ENCODE results near the gene DDR1.

The DDR1 gene

DNA sequence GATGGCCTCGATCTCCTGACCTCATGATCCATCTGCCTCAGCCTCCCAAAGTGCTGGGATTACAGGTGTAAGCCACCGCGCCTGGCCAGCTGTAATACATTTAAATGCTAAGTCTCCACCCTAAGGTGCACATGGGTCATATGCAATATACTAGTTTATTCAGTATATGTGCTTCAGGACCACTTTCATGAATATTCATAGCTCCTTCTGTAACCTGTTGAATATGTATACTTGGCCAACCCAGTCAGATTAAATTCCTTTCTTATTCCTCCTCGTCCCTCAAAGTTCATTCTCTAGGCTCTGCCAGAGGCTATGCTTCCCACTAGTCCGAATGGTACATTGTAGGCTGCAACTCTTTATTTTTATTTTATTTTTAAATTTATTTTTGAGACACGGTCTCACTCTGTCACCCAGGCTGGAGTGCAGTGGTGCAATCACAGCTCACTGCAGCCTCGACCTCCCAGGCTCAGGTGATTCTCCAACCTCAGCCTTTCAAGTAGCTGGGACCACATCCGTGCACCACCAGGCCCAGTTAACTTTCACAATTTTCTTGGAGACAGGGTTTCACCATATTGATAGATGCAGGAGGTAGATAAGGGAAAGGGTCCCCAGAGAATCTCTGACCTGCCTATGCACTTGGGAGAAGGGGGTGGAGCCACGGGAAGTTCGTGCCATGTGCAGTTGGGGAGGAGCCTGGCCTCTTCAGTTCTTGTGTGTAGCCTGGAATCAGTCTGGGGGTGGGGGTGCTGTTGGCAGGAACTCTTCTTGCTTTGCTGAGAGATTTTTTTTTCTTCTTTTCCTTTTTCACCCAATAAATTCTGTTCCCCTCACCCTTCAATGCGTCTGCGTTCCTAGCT, 41.3 kb upstream of the DDR1 start:
- DNase-seq (ENCODE audit: low read depth), result no peak
- TF ChIP-seq CTCF (conservative IDR thresholded peaks at IDR 0.05; ENCODE audit: control insufficient read depth, insufficient read depth, low read depth, low read length), result no peak
- H3K4me3 ChIP-seq (ENCODE audit: control insufficient read depth, low read depth, low read length), result no peak overlapping the region

DNA sequence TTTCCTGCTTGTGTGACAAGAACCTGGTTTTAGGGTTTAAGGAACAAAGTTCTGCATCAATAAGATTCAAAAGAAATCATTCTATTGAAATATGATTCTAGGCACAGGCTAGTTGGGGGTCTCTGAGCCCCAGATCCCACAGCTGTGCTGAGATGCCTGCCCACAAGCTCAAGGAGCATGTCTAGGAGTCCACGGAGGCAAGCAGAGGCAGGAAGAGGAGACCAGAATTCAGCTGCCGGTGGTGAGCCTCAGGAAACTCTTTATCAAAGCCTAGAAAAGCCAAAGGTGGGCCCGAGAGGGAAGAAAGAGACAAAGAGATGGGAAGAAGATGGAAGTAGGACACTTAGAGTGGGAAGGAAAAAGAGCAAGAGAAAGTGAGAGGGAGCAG, 40.7 kb upstream of the DDR1 start:
- no peak for TF ChIP-seq CTCF (conservative IDR thresholded peaks at IDR 0.05; ENCODE audit: control insufficient read depth, insufficient read depth, low read depth, low read length)
- H3K4me3 ChIP-seq (ENCODE audit: control insufficient read depth, low read depth, low read length), result no peak overlapping the region
- no peak for DNase-seq (ENCODE audit: low read depth)

DNA sequence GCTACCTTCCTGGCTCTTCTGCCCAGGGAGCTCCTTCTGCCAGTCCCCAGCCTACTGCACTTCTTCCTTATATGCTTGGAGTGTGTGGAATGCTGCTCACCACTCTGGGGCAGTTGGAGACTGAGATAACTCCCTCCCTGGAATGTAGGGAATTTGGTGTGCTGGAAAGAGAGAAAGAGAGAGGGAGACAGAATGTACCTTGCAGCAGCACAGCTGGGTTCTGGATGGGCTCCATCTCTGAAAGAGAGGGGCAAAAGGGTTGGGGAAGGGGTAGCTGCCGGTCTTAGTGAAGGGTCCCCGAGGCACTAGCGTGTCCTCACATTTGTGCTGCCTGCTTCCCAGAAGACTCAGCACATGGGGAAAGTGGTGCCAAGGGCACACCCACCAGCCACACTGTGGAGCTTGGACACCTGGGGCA, 40.2 kb upstream of the DDR1 start:
- DNase-seq (ENCODE audit: low read depth), result no peak
- H3K4me3 ChIP-seq (ENCODE audit: control insufficient read depth, low read depth, low read length), result no peak overlapping the region
- no peak for TF ChIP-seq CTCF (conservative IDR thresholded peaks at IDR 0.05; ENCODE audit: control insufficient read depth, insufficient read depth, low read depth, low read length)

DNA sequence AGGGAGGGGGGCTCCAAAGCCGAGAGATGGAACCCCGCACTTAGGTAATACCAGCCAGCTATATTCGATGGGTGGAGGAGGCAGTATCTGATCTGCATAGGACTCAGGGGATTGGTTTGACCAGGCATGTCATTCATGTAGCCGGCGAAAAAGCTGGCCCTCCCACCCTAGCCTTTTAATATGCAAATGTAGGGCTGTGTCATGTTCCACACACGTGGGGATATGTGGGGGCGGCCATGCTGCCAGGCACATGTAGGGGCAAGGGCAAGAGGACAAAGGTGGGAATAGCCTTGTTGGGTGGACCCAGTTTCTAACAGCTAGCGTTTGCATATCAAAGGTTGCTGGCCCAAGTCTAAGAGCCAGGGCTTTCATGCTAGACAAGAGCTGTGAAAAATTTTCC, 39.1 kb upstream of the DDR1 start:
- DNase-seq (ENCODE audit: low read depth), result no peak
- TF ChIP-seq CTCF (conservative IDR thresholded peaks at IDR 0.05; ENCODE audit: control insufficient read depth, insufficient read depth, low read depth, low read length), result no peak
- no peak overlapping the region for H3K4me3 ChIP-seq (ENCODE audit: control insufficient read depth, low read depth, low read length)

DNA sequence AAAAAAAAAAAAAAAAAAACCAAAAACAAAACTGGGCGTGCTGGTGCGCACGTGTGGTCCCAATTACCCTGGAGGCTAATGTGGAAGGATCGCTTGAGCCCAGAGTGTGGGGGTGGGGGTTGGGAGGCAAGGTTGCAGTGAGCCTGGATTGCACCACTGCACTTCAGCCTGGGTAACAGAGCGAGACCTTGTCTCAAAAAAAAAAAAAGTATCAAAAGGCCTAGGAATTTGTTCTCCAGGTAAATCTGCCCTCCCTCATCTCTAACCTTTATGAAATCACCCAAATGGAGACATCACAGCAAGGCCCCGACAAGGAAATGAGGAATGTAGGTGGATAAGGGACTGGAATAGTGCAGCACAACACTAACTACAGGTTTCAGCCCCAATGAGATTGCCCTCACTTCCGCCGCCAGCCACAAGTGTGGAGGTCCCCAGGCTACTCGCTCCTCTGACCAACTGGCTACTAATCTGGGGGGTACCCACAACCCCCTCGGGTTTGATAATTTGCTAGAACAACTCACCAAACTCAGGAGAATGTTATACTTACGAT, 36.8 kb upstream of the DDR1 start:
- H3K4me3 ChIP-seq (ENCODE audit: control insufficient read depth, low read depth, low read length), result no peak overlapping the region
- DNase-seq (ENCODE audit: low read depth), result no peak
- TF ChIP-seq CTCF (conservative IDR thresholded peaks at IDR 0.05; ENCODE audit: control insufficient read depth, insufficient read depth, low read depth, low read length), result no peak

DNA sequence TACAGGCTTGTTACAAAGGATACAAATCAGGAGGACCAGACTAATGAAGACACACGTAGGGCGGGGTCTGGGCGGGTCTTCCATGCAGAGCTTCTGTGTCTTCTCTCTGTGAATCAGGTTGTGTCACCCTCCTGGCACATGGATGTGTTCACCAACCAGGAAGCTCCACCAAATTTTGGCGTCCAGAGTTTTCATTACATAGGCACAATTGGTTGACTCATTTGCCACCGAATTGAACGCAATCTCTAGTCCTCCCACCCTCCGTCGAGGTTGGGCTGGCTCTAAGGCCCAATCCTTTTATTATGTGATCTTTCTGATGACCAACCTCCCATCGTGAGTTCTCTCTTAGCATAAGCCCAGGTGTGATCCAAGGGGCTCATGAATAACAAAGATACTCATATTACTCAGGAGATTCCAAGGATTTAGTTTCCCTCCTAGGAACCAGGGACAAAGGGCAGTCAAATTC, 36.3 kb upstream of the DDR1 start:
- H3K4me3 ChIP-seq (ENCODE audit: control insufficient read depth, low read depth, low read length), result no peak overlapping the region
- no peak for TF ChIP-seq CTCF (conservative IDR thresholded peaks at IDR 0.05; ENCODE audit: control insufficient read depth, insufficient read depth, low read depth, low read length)
- no peak for DNase-seq (ENCODE audit: low read depth)
